ENCODE results near the gene RNF144A. TPM values are rescaled to one million over a fixed set of nuclear protein-coding genes. Genes with fewer than 3 reads are reported as not detected.
A peak's percentile ranks its signal among the peaks of the same experiment; 100 is the strongest.

Gene RNF144A
- total RNA-seq, 1 experiment from 2014 or later, result 3.0 TPM

DNA sequence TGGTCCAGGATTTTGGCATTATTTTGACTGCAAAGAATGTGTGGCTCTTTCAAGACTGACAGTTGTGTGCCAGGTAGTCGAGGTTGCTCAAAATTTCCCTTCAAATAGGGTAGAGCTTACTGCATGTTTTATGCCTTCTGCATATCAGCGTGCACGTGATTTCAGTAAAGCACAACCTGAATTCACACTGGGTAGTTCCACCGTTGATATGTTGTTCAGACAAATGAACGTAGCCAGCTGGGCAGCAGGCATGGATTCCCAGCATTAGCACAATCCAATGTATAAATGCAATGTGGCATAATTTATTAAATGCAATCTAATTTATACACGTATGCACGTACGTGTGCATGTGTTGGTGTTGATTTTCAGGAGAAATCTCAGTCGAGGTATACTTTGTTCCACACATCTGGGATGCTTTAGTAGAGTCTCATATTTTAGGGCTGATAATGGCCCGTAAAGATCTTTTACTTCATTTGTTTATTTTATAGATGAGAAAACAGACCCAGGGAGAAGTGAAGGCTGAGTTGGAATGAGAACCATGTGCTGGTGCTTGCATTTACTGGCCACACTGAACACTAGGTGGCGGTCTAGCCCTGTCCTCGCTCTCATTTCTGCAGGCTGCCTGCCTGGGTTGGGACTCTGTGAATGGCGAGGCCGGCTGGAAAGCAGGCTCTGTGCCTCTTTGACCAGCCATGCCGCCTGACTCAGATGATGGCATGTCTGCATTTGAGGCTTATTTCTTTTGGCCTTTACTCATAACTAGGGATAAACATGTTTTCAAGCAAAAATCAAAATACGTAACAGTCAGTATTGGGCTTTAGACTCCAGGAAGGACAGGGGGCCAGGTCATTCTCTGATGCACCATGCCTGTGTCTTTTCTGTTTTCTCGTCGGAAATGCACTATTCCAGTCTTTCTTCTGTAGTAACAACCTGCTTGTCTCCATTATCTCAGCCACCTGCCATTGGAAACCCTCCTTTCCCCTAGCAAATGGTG, 120.4 kb downstream of the RNF144A start:
- no peaks in the 10 kb centered on the region for H3K9me3 ChIP-seq
- H3K4me1 ChIP-seq, result no peaks in the 10 kb centered on the region
- TF ChIP-seq, protein P1, sequence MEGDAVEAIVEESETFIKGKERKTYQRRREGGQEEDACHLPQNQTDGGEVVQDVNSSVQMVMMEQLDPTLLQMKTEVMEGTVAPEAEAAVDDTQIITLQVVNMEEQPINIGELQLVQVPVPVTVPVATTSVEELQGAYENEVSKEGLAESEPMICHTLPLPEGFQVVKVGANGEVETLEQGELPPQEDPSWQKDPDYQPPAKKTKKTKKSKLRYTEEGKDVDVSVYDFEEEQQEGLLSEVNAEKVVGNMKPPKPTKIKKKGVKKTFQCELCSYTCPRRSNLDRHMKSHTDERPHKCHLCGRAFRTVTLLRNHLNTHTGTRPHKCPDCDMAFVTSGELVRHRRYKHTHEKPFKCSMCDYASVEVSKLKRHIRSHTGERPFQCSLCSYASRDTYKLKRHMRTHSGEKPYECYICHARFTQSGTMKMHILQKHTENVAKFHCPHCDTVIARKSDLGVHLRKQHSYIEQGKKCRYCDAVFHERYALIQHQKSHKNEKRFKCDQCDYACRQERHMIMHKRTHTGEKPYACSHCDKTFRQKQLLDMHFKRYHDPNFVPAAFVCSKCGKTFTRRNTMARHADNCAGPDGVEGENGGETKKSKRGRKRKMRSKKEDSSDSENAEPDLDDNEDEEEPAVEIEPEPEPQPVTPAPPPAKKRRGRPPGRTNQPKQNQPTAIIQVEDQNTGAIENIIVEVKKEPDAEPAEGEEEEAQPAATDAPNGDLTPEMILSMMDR (IDR thresholded peaks at IDR 0.05; ENCODE audit: insufficient read depth in 1 of 2, low read depth in 1 of 2, low read length in 1 of 2, severe bottlenecking in 1 of 2, unreplicated experiment in 1 of 2), result peak; percentile 59 to 61
- H3K4me1 Mint-ChIP-seq (ENCODE audit: low read depth, unreplicated experiment), result no peaks in the 10 kb centered on the region
- no TSS peak for BruUV-seq (replicated peaks)
- intact Hi-C loops (cut with micrococcal nuclease; ENCODE audit: unreplicated experiment), result loop anchor here (1.0 kb wide), 1 partner anchor 47 kb away; no protein-coding TSS in a partner anchor
- H3K4me3 ChIP-seq (ENCODE audit: low read depth, low read length), result no peak overlapping the region
- peak; percentile 57 to 62 for DNase-seq
- no peaks in the 10 kb centered on the region for H3K36me3 Mint-ChIP-seq (ENCODE audit: insufficient read depth, unreplicated experiment)
- H3K36me3 ChIP-seq (ENCODE audit: control insufficient read depth, insufficient read depth, low read length), result no peaks in the 10 kb centered on the region
- no peaks in the 10 kb centered on the region for H3K27me3 ChIP-seq (replicated peaks; ENCODE audit: control insufficient read depth, insufficient read depth, low read length)
- no peak overlapping the region for H3K27ac Mint-ChIP-seq (ENCODE audit: unreplicated experiment)
- peaks cover 16% of the 10 kb centered on the region for H3K9me3 Mint-ChIP-seq (ENCODE audit: unreplicated experiment)
- H3K27me3 Mint-ChIP-seq (ENCODE audit: insufficient read depth, unreplicated experiment), result no peaks in the 10 kb centered on the region
- H3K4me3 Mint-ChIP-seq (ENCODE audit: unreplicated experiment), result no peak overlapping the region
- ChIA-PET POLR2A (no interaction called here), CTCF (no interaction called here)

GRCh38 chr2:7040547-7040946, 123.3 kb downstream of the RNF144A start:
- TF ChIP-seq, protein P1 (IDR thresholded peaks at IDR 0.05; ENCODE audit: insufficient read depth in 1 of 2, low read depth in 1 of 2, low read length in 1 of 2, severe bottlenecking in 1 of 2, unreplicated experiment in 1 of 2), result no peak
- Mint-ChIP-seq H3K9me3 (ENCODE audit: unreplicated experiment) (peaks cover 16% of the 10 kb centered on the region), H3K4me1 (ENCODE audit: low read depth, unreplicated experiment) (no peaks in the 10 kb centered on the region), H3K4me3 (ENCODE audit: unreplicated experiment) (no peak overlapping the region), H3K36me3 (ENCODE audit: insufficient read depth, unreplicated experiment) (no peaks in the 10 kb centered on the region), H3K27me3 (ENCODE audit: insufficient read depth, unreplicated experiment) (no peaks in the 10 kb centered on the region), H3K27ac (ENCODE audit: unreplicated experiment) (no peak overlapping the region)
- Histone ChIP-seq H3K4me1 (no peaks in the 10 kb centered on the region), H3K27me3 (replicated peaks; ENCODE audit: control insufficient read depth, insufficient read depth, low read length) (no peaks in the 10 kb centered on the region), H3K4me3 (ENCODE audit: low read depth, low read length) (no peak overlapping the region), H3K36me3 (ENCODE audit: control insufficient read depth, insufficient read depth, low read length) (no peaks in the 10 kb centered on the region), H3K9me3 (no peaks in the 10 kb centered on the region)
- no peak for DNase-seq
- ChIA-PET POLR2A (no interaction called here), CTCF (no interaction called here)
- no TSS peak for BruUV-seq (replicated peaks)
- intact Hi-C loops (cut with micrococcal nuclease; ENCODE audit: unreplicated experiment), result no loop called here

GRCh38 chr2:7041421-7041820, 124.2 kb downstream of the RNF144A start:
- Histone ChIP-seq H3K9me3 (no peaks in the 10 kb centered on the region), H3K4me1 (no peaks in the 10 kb centered on the region), H3K36me3 (ENCODE audit: control insufficient read depth, insufficient read depth, low read length) (no peaks in the 10 kb centered on the region), H3K4me3 (ENCODE audit: low read depth, low read length) (no peak overlapping the region), H3K27me3 (replicated peaks; ENCODE audit: control insufficient read depth, insufficient read depth, low read length) (no peaks in the 10 kb centered on the region)
- CTCF ChIA-PET, result no interaction called here
- intact Hi-C loops (cut with micrococcal nuclease; ENCODE audit: unreplicated experiment), result no loop called here
- Mint-ChIP-seq H3K4me3 (ENCODE audit: unreplicated experiment) (no peak overlapping the region), H3K9me3 (ENCODE audit: unreplicated experiment) (peaks cover 16% of the 10 kb centered on the region), H3K4me1 (ENCODE audit: low read depth, unreplicated experiment) (no peaks in the 10 kb centered on the region), H3K27me3 (ENCODE audit: insufficient read depth, unreplicated experiment) (no peaks in the 10 kb centered on the region), H3K27ac (ENCODE audit: unreplicated experiment) (no peak overlapping the region), H3K36me3 (ENCODE audit: insufficient read depth, unreplicated experiment) (no peaks in the 10 kb centered on the region)
- no TSS peak for BruUV-seq (replicated peaks)
- POLR2A ChIA-PET, result no interaction called here
- DNase-seq, result no peak
- TF ChIP-seq, protein P1 (IDR thresholded peaks at IDR 0.05; ENCODE audit: insufficient read depth in 1 of 2, low read depth in 1 of 2, low read length in 1 of 2, severe bottlenecking in 1 of 2, unreplicated experiment in 1 of 2), result no peak
